Measurements from ENCODE around the gene AP4E1.
"Not testable (repeated sequence)": the region's sequence is repeated elsewhere in the genome, so short reads cannot be mapped to it uniquely, and the experiment has no call there.

The AP4E1 gene

GRCh38 chr15:50908209-50909009 is at the start of gene AP4E1:
AP4E1 (plus strand) TSS chr15:50908683; CDS start chr15:50908779, 96 bp downstream.
- DNase-seq (ENCODE audit: low spot score), result peak; percentile 93

- DNase-seq (ENCODE audit: low spot score), result no peak
These were observed 47.7 kb upstream of the AP4E1 start for GRCh38 chr15:50860824-50861223.

- no peak for DNase-seq (ENCODE audit: low spot score)
These were observed 45.9 kb upstream of the AP4E1 start for GRCh38 chr15:50862553-50862952.

GRCh38 chr15:50864873-50865272 is 43.6 kb upstream of the AP4E1 start:
- no peak for DNase-seq (ENCODE audit: low spot score)

DNA sequence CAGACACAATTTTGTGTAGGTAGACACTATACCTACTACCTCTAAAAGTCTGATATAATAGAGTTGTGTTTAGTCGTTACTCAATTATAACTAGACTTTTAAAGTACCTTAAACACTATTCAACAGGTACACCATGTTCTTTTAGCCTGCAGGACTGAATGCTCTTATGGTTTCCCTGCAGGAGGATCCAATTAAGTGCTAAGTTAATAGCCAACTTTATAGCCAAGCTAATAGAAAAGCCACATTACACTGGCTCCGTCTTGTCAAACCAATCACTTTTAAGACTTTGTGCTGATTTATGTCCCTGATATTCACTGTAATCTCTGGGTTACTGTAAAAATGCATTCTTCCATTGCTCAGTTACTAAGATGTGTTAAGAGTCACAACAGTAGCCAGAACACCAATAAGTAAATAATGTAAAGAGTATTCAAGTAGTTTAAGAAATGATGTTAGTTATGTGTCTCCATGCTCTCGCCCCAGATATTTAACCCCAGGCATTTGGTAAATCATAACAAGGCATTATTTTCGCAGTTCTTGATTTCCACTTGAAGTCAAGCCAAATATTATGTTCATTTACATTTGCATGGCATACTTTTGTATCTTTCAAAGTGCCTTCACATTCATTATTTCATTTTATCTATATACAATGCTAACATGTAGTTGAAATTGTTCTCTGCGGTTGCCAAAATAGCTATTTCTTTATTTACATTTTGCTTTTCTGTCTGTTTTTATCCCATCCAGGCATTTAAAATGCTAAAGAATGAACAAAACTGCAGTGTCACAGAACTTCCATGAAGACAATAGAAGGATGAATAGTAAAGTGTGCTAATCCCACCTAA is 42.7 kb upstream of the AP4E1 start:
- no peak for DNase-seq (ENCODE audit: low spot score)

DNA sequence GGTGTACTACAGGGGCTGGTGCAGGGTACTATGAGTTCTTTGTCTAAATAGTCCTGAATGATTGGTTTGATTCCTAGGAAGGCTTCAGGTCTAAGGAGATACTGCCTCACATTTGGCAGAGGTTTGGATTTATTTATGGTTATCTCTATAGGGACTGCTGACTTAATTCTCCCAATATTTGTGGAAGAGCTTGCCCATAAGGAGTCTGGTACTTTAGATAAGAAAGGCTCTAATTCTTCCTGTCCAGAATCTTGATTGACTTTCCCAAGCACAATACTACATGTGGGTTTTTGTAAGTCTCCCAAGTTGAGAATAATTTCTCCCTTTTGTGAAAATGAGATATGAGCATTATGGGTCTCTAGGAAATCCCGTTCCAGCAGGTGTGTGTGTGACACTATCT is 36.7 kb upstream of the AP4E1 start:
- DNase-seq (ENCODE audit: low spot score), result no peak

GRCh38 chr15:50872832-50873426 is 35.6 kb upstream of the AP4E1 start:
- DNase-seq (ENCODE audit: low spot score), result no peak

GRCh38 chr15:50873935-50874361 is 34.5 kb upstream of the AP4E1 start:
- DNase-seq (ENCODE audit: low spot score), result peak; percentile 35

GRCh38 chr15:50875238-50875637 is 33.2 kb upstream of the AP4E1 start:
- not testable (repeated sequence) for DNase-seq (ENCODE audit: low spot score)

- peak; percentile 5 for DNase-seq (ENCODE audit: low spot score)
These were observed 32.1 kb upstream of the AP4E1 start for GRCh38 chr15:50876260-50876988.

GRCh38 chr15:50876989-50877360 is 31.5 kb upstream of the AP4E1 start:
- peak; percentile 92 for DNase-seq (ENCODE audit: low spot score)

GRCh38 chr15:50879016-50879617 is 29.4 kb upstream of the AP4E1 start:
- DNase-seq (ENCODE audit: low spot score), result no peak

DNA sequence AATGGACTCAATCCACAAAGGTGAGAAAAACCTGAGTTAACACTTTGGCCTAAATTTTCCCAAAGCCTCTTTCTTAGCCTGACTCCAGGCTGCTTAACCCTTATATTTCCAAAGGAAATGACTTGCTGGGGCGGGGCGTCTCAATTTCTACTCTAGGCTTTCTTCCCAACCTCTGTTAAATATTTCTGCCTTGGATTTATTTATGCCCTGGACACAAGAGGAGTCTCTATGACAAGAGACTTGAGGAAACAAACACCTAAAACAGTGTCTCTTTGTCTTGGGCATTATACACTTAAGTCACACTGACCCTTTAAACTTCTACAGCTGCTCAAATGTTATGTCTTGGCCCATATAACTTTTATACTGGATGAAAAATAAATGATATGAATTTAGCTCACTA is 28.3 kb upstream of the AP4E1 start:
- peak; percentile 65 for DNase-seq (ENCODE audit: low spot score)

DNA sequence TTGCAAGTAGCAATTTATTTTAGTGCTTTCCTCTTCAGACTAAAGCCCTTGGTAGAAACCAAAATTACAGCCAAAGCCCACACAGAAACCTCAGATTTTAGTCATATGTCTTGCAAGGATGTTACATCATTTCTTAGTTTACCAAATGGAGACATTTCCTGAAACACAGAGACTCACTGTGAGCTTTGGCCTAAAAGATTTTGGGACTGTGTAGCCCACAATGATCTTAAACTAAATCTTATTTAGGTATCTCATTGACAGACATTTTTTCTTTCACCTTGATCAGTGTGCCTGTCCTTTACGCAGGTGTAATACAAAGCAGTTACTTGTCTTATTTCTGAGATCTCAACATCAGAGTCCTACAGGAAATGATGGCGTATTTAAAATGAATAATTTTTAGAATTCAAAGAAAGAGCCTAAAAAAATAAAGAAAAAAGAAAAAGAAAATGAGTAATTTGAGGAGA is 27.8 kb upstream of the AP4E1 start:
- peak; percentile 67 for DNase-seq (ENCODE audit: low spot score)

DNA sequence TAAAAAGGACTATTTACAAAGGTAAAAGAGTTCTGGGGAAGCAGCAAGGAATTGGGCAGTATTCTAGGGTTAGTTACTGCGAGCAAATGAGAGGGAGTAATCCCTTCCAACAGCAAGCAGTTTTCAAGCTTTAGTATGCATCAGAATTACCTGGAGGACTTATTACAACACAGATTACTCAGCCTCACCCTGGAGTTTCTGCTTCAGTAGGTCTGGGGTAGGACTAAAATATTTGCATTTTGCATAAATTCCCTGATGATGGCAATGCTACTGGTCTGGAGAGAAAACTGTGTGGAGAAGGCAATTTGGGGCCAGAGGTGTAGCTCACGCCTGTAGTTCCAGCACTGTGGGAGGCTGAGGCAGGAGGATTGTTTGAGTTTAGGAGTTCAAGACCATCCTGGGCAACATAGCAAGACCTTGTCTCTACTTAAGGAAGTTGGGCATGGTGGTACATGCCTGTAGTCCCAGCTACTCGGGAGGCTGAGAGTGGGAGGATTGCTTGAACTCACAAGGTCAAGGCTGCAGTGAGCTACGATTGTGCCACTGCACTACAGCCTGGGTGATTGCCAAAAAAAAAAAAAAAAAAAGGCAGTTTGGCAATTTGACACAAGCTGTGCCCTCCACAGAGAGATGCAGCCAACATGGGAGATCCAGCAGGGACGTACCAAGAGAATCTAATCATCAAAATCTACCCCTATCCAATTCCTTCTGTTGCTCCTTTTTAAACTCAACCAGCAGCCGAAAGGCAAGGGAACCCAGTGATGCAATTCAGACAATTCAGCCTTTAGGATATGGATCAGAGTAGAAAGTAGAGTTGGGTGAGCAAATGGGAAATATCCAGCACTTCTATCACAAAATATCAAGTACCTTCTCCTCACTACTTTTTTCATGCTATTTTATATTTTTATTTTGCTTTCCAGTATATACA is 27.1 kb upstream of the AP4E1 start:
- peak; percentile 84 for DNase-seq (ENCODE audit: low spot score)

DNA sequence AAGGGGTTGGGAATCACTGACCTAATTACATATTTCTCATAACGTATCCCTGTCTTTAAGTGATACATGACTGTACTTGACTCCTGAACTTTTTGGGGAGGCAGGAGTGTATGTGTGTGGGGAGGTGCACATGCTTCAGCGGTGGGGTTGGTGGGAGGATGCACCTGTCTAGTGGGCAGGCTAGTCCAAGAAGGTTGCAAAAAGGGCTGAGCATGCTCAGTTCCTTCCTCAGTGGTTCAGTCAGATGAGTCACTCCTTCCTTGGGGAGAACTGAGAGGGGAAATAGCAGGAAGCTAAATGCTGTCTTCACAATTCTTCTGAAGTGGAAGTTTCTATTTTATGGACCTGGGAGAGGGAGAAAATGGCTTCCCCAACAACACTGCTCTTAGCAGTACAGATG is 24.6 kb upstream of the AP4E1 start:
- DNase-seq (ENCODE audit: low spot score), result peak; percentile 89

- DNase-seq (ENCODE audit: low spot score), result peak; percentile 87
These were observed 23.9 kb upstream of the AP4E1 start for GRCh38 chr15:50884540-50884939.

DNA sequence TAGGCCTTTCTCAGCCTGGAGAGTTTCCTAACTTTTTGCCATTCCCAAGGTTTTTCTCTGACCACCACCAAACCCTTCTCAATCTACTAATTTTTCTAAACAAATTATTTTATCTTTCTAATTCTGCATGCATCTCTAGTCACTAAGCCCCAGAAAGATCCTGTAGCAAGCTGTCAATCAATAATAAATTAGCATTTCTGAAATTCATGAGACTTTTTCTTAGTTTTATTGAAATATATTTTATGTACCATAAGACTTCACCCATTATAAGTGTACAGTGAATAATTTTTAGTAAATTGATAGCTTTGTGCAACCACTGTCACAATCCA is 22.4 kb upstream of the AP4E1 start:
- DNase-seq (ENCODE audit: low spot score), result no peak

GRCh38 chr15:50886611-50887345 is 21.7 kb upstream of the AP4E1 start:
- DNase-seq (ENCODE audit: low spot score), result no peak

GRCh38 chr15:50888054-50888453 is 20.4 kb upstream of the AP4E1 start:
- no peak for DNase-seq (ENCODE audit: low spot score)

All from kidney tubule cell (primary cell).